GM18508 (cell line): ENCODE results near the gene NUP50.

Source experiments
- ATAC-seq: cut with Tn5 transposase; IDR thresholded peaks from one replicate; pipeline ENCODE4 v1.9.1; 2021; ENCODE audit warnings: moderate number of reproducible peaks; ENCODE audit not compliant: insufficient read depth, unreplicated experiment

Gene NUP50

DNA sequence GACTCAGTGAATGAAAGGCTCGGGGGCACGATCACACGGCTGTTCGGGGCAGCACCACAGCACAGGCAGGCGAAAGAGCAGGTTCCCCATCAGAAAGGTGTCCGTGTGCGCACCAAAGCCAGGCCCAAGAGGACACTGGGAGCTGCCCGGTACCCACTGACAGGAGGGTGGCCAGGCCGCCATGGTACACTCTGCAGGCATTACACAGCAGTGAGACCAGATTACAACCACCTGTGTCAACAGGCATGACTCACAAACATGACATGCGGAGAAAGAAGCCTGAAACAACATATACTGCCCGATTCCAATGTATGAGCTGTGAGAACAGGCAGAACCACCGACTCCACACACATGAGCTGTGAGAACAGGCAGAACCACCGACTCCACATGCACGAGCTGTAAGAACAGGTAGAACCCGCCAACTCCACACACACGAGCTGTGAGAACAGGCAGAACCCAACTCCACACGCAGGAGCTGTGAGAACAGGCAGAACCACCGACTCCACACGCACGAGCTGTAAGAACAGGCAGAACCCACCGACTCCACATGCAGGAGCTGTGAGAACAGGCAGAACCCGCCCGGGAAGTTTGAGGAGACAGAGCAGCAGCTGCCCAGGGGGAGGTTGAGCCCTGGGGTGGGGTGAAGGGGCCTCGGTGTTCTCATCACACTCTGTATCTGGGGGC lies 44.4 kb downstream of the NUP50 start:
- no peak for ATAC-seq

DNA sequence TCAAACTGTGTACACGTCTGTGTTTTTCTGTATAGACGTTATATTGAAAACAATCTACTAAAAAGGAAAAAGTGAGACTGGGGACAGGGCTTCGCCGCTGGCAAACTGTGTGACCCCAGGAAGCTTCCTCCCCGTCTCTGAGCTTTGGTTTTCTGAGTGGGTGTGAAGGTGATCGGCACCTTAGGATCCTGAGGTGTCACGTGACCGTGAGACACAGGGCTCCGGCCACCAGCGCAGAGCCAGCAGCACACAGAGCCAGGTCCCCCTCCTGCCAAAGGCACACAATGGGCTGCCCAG lies 44.9 kb downstream of the NUP50 start:
- ATAC-seq: no peak

GRCh38 chr22:45208993-45209838 lies 45.5 kb downstream of the NUP50 start:
- ATAC-seq: no peak

- no peak for ATAC-seq
Observed at GRCh38 chr22:45210174-45210573, 46.4 kb downstream of the NUP50 start.

GRCh38 chr22:45210577-45210976 lies 46.9 kb downstream of the NUP50 start:
- no peak for ATAC-seq

GRCh38 chr22:45210991-45211390 lies 47.3 kb downstream of the NUP50 start:
- no peak for ATAC-seq

- no peak for ATAC-seq
Observed at GRCh38 chr22:45211435-45211834, 47.7 kb downstream of the NUP50 start.

DNA sequence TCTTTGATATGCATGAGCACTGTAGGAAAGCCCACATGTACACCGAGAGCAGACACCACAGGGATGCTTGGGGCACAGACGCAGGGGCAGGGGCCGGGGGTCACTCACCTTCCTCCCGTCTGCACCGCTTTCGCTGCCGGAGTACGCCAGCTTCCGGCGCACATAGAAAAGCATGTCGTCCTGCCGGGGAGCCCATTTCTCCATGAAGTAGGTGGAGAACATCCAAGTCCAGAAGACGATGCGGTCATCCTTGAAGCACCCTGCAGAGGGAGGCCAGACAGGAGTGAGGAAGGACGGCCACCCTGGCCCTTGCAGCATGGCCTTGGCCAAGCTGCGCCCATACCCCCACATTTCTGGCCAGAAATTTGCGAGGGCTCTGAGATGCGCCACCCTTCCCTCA lies 48.1 kb downstream of the NUP50 start:
- no peak for ATAC-seq

DNA sequence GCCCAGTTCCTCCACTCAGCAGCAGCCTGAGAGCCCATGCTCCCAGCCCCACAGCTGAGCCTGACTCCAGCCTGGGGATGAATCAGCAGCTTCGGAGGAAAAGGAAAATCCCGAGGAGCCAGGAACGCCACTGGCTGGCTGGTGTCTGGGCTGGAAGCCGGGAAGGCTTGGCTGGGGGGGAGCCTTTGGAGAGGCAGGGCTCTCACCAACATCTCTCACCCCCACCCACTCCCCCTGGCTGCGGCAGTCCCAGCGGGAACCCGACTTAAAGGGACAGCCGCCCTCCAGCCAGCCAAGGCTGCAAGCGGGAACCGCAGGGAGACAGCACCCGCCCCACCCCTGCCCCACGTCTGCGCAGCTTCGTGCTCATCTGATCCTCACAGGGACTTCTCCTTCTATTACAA lies 48.6 kb downstream of the NUP50 start:
- no peak for ATAC-seq

GRCh38 chr22:45212992-45213751 lies 49.4 kb downstream of the NUP50 start:
- no peak for ATAC-seq

GRCh38 chr22:45216133-45217003 lies 52.6 kb downstream of the NUP50 start:
- no peak for ATAC-seq

DNA sequence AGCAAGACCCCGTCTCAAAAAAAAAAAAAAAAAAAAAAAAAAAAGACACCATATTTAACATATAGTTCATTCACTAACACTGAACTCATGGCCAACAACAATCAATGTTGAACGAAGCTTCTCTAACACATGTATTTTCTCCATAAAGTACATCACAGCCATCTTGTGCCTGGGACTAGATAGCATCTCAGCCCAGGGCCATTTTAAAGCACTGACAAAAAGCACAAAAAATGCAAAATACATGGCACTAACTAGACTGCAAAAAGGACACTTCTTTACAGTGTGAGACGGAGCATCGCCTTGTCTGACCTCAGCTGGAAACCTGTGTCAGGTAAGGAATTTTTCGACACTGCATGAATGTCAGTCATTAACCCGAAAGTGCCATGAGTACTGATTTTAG lies 53.6 kb downstream of the NUP50 start:
- ATAC-seq: no peak

GRCh38 chr22:45217806-45218205 lies 54.1 kb downstream of the NUP50 start:
- no peak for ATAC-seq

GRCh38 chr22:45218976-45219375 lies 55.3 kb downstream of the NUP50 start:
- ATAC-seq: no peak

- no peak for ATAC-seq
Observed at GRCh38 chr22:45221201-45221600, 57.5 kb downstream of the NUP50 start.

DNA sequence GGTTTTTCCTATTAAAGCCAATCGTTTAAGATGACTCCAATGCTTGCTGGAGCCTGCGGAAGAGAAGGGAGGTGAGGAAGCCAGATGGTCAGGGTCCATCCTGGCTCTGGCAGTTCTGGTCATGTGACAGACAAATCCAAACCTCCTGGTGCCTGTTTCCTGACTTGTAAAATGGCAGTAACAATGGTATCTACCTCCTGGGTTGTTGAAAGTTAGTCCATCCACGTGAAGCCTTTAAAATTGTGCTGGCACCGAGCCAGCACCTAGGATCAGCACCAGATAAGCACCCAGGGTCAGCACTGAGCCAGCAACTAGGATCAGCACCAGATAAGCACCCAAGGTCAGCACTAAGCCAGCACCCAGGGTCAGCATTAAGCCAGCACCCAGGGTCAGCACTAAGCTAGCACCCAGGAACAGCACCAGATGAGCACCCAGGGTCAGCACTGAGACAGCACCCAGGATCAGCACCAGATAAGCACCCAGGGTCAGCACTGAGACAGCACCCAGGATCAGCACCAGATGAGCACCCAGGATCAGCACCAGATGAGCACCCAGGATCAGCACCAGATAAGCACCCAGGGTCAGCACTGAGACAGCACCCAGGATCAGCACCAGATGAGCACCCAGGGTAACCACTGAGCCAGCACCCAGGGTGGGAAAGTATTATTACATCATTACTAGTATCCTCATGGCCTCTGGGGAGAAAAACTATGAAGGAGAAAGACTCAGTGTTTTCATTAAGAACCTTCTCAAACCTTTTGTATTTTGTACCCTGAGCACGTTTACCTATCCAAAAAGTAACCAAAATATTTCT lies 59.8 kb downstream of the NUP50 start:
- ATAC-seq: no peak

DNA sequence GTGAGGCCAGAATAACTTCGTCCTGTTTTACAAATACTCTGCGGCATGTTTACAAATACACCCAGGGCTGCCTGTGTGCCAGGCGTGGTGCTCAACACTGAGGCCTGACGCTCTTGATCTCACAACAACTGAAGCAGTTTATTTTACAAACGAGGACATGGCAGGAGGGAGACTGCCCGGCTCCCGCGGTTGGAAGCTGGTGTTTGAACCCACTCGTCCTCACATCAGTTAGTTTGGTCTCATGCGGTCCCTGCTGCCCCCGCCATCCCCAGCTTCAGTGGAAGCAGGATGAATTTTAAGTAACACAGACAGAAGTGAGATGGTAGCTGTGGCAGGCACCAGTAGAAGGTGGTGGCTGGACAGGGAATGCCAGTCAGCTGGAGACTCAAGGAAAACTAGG lies 60.6 kb downstream of the NUP50 start:
- no peak for ATAC-seq

GRCh38 chr22:45224988-45225731 lies 61.4 kb downstream of the NUP50 start:
- no peak for ATAC-seq
